ENCODE results near the gene CDC20.

Gene CDC20

DNA sequence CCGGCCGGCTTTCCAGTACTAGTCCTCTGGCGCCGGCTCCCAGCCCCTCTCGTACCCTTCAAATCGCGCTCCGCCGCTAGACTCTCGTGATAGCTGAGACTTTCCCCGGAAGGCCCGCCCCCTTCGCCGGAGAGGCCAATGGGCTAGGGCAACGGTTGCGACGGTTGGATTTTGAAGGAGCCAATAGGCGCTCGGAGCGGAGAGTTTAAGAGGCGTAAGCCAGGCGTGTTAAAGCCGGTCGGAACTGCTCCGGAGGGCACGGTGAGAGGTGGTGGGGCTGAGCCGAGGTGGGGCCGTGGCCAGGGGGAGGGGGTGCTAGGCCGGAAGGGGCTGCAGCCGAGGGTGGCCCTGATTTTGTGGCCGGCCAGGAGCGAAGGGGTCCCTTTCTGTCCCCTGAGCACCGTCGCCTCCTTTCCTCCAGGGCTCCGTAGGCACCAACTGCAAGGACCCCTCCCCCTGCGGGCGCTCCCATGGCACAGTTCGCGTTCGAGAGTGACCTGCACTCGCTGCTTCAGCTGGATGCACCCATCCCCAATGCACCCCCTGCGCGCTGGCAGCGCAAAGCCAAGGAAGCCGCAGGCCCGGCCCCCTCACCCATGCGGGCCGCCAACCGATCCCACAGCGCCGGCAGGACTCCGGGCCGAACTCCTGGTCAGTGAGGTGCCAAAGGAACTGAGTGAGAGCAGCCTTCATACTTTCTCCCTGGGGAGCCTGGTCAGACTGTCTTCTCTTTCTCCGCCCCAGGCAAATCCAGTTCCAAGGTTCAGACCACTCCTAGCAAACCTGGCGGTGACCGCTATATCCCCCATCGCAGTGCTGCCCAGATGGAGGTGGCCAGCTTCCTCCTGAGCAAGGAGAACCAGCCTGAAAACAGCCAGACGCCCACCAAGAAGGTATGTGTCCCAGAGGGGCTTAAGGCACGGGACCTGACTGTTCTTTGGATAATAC is at the start of gene CDC20:
Gene CDC20 (plus strand): TSS at position 236 of the 948 bp plus-strand sequence. CDS start 235 bp downstream, at position 471.
- peak; percentile 98 for DNase-seq

DNA sequence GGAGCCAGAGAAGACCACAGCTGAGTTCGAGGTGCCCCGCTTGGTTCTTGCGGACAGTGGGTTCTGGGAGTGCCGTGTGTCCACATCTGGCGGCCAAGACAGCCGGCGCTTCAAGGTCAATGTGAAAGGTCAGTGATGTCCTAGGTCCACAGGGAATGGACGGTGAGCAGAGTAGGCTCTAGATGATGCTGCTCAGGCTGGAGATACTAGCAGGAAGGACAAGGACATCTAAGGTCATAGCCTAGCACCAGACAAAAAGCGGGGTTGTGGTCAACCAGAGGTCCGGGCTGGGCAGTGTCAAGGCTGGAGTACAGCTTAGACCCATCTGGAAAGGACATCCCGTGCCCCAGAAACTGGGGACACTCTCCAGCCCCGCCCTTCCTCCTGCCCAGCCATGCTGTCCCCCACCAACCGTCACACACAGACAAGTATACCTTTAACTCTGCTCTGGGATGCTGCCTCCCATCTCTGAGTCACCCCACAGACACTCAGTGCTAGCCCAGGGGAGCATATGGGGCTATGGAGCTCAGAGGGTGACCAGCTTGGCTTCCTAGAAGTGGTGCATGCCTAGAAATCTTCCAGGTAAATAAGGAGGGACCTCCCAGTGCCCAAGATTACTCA is 49.3 kb upstream of the CDC20 start:
- no peak for DNase-seq

GRCh38 chr1:43311521-43311920 is 47.3 kb upstream of the CDC20 start:
- no peak for DNase-seq

- DNase-seq = no peak
Observed at GRCh38 chr1:43312212-43312623, 46.6 kb upstream of the CDC20 start.

DNA sequence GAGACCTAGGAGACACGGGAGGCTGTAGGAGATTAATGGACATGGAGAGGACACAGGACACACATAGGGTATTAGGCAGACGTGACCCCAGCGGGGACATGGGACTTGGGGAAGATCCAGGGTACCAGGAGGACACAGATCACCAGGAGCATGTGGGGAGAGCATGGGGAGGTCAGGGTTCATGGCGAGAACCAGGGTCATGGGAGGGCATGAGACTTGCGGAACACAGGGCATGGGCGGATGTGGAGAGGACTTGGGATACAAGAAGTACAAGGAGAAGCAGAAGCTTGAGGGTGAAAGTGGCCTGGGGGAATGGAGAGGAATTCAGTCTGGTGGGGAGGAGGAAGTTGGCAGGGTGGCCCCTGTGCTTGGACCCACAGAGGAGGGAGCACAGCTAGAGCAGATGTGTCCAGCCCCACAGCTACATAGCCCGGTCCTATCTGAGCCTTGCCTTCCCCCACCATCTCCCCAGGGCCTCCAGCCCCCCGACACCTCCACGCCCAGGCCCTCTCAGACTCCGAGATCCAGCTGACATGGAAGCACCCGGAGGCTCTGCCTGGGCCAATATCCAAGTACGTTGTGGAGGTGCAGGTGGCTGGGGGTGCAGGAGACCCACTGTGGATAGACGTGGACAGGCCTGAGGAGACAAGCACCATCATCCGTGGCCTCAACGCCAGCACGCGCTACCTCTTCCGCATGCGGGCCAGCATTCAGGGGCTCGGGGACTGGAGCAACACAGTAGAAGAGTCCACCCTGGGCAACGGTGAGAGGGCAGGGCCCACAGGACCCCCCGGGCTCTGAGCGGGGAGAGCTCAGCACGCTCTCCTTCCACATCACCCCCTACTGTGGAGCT is 45.9 kb upstream of the CDC20 start:
- DNase-seq = no peak

DNA sequence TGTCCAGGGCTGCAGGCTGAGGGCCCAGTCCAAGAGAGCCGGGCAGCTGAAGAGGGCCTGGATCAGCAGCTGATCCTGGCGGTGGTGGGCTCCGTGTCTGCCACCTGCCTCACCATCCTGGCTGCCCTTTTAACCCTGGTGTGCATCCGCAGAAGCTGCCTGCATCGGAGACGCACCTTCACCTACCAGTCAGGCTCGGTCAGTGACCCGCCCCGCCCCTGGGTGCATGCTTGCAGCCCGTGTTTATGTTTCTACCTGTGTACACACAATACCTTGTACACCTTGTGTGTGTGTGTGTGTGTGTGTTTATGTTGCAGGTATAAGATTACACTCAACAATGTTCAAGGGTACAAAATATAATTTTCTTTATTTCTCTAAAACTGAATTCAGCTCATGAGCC is 45.0 kb upstream of the CDC20 start:
- DNase-seq = no peak

DNA sequence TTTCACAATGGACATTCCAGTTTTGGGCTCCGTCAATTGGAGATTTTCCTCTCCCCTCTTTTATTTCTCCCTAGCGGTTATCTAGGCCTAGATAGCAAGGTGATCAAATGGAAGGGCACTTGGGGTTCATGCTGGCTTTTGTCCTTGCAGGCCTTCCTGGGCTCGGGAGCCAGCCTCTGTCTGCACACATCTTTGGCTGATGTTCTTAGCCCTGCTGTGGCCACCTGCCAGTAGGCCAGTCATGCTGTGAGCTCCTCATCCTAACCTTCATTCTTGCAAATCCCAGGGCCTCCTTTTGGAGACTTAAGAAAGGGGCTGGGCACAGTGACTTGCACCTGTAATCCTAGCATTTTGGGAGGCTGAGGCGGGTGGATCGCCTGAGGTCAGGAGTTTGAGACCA is 44.5 kb upstream of the CDC20 start:
- DNase-seq = no peak

- DNase-seq = no peak
Observed at GRCh38 chr1:43315481-43315880, 43.3 kb upstream of the CDC20 start.

DNA sequence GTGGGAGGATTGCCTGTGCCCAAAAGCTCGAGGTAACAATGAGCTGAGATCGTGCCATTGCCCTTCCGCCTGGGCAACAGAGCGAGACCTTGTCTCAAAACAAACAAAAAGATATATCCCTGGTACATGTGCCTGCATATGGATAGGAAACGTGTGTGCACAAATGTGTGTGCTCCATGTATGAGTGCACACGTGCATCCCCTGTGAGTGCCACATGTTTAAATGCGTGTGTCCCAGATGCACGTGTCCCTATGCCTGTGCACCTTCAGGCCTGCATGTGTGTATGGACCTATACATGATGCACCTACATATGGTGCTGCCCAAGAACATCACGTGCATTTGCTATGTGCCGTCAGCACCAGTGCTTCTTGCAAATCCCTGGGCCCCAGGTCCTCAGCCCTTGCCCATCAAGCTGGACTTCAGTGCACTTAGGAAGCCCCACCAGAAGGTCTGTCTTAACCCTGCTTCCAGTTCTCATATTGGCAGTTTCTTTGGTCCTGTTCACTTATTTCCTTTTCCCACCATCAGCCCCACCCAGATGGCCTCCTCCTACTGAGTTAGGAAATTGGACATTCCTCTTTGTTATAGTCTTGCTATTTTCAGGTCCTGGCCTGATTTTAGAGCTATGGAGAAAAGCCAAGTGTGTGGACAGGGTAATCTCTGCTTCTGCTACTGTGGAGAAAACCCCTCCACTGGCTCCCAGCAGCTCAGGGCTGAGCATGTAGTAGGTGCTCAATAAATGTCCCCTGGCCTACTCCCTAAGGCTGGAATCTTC is 42.6 kb upstream of the CDC20 start:
- DNase-seq = no peak

DNA sequence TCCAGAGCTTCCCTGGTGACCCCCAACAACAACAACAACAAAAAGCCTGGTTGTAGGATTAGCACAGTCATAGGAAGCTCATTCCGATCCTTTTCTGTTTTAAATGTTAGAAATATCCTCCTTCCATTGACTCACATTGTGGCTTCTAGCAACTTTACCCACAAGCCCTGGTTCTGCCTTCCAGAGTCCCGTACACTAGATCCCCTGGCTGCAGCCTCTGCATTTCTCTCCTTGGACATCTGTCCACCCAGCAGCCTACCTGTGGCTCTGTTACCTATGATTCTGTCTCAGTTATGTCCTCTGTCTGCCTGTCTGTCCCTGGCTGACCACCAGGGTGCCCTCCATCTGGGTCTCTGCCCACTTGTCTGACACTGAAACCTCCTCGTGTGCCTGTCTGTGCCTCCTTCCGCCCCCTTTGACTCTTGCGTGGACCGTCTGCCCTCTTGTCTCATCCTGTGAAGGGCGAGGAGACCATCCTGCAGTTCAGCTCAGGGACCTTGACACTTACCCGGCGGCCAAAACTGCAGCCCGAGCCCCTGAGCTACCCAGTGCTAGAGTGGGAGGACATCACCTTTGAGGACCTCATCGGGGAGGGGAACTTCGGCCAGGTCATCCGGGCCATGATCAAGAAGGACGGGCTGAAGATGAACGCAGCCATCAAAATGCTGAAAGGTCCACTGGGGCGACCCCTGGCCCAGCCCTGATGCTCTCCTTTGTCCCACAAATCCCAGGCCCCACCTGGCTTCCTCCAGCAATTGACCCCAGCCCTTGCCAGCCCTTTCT is 41.9 kb upstream of the CDC20 start:
- no peak for DNase-seq

DNA sequence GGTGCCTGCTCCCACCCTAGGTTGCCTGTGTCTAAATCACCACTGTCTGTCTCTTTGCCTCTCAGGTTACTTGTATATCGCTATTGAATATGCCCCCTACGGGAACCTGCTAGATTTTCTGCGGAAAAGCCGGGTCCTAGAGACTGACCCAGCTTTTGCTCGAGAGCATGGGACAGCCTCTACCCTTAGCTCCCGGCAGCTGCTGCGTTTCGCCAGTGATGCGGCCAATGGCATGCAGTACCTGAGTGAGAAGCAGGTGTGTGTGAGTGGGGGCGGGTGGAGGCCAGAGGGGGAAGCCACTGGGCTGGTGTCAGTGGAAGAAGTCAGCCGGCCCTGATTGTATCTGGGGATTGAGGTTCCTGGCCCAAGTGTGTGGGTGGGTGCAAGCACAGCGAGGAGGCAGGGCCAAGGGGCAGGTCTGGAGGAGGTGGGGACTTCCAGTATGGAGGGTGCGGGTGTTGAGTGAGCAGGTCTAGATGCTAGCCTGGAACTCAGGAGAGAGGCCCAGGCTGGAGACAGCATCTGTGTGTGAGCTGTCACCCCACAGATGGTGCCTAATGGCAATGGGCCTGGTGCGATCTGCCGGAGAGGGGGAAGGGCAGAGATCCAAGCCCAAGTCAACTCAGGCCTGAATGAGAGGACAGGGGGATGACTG is 40.8 kb upstream of the CDC20 start:
- no peak for DNase-seq

DNA sequence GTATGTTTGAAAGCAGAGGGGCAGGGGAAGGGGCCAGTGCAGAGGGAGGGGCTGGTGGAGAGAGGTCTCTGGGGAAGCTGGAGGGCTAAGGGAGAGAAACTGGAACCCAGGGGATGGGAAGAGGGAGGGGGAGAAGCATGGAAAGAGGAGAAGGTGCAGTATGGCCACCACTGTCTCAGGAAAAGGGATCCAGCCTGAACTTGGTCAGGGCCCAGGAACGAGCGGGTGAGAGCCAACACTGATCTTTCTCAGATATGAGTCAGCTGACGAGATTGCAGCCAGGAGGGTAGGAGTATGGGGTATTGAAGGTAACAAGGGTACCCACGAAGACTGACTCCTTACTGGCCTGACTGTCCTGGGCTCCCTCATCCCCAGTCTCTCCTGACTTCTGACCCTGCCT is 40.0 kb upstream of the CDC20 start:
- DNase-seq = no peak

GRCh38 chr1:43319288-43319687 is 39.5 kb upstream of the CDC20 start:
- DNase-seq = no peak

- DNase-seq = no peak
Observed at GRCh38 chr1:43319766-43320165, 39.0 kb upstream of the CDC20 start.

GRCh38 chr1:43321331-43321891 is 37.4 kb upstream of the CDC20 start:
- DNase-seq = no peak

DNA sequence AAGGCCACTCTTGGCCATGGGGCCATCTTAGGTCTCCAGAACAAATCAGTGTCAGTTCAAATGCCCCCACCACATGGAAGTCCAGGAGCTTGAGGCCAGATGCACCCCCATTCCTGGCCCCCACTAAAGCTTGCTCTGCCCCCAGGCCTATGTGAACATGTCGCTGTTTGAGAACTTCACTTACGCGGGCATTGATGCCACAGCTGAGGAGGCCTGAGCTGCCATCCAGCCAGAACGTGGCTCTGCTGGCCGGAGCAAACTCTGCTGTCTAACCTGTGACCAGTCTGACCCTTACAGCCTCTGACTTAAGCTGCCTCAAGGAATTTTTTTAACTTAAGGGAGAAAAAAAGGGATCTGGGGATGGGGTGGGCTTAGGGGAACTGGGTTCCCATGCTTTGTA is 36.3 kb upstream of the CDC20 start:
- DNase-seq = no peak

GRCh38 chr1:43324810-43325209 is 34.0 kb upstream of the CDC20 start:
- no peak for DNase-seq

DNA sequence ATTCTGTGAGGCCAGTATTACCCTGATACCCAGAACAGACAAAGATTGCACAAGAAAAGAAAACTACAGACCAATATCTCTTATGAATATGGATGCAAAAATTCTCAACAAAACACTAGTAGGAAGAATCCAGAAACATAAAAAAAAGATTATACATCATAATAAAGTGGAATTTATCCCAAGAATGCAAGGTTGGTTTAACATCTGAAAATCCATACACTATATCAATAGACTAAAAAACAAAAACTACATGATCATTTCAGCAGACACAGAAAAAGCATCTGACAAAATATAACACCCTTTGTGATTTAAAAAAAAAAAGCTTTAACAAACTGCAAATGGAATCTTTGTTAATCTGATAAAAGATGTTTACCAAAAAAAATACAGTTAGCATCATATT is 33.4 kb upstream of the CDC20 start:
- no peak for DNase-seq

DNA sequence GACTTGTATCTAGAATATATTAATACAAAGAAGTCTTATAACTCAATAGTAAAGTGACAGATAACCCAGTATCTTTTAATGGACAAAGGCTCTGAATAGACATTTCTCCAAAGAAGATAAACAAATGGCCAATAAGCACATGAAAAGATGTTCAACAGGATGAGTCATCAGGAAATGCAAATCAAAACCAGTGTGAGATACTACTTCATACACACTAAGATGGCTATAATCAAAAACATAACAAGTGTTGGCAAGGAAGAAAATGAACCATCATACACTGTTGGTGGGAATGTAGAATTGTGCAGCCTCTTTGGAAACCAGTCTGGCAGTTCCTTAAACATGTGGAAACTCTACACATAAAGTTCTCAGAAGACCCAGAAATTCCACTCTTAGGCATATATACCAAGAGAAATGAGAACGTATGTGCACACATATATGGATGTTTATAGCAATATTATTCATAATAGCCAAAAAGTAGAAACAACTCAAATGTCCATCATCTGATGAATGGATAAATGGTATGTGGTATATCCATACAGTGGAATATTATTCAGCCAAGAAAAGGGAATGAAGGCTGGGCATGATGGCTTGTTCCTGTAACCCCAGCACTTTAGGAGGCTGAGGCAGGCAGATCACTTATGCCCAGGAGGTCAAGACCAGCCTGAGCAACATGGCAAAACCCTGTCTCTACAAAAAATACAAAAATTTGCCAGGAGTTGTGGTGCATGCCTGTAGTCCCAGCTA is 31.1 kb upstream of the CDC20 start:
- DNase-seq = no peak

All from NCI-H69 (cell line).